Right lobe of liver (tissue), 6 donors: ENCODE measurements around the gene SLC6A11. TPM values are rescaled to one million over a fixed set of nuclear protein-coding genes. Genes with fewer than 3 reads are reported as not detected.

Source experiments
- ATAC-seq, 4 donors: fragments of 200-7000 bp; cut with Tn5 transposase; one replicate each; pipeline ENCODE4 v1.9.1; 2020; ENCODE audit warnings: mild to moderate bottlenecking in 4 of 4, moderate library complexity in 4 of 4
- DNase-seq, 3 donors: peaks; one replicate each; pipeline ENCODE4 v3.0.0-alpha.2; 2020
- H3K27ac ChIP-seq, 3 donors: fragments of 200-600 bp; one replicate each; pipeline ENCODE4 v1.8.0; 2022
- H3K27me3 ChIP-seq, 2 donors: fragments of 200-600 bp; one replicate each; pipeline ENCODE4 v1.8.0; 2022
- H3K36me3 ChIP-seq, 4 donors: fragments of 200-600 bp; sonication (generic) in 1 of 4; one replicate each; pipeline versions ENCODE4 v1.5.1 to v1.8.0; 2017 to 2022; ENCODE audit warnings: control low read depth in 1 of 4
- H3K4me1 ChIP-seq, 4 donors: fragments of 200-600 bp; sonication (generic) in 1 of 4; one replicate each; pipeline versions ENCODE4 v1.5.1 to v1.8.0; 2017 to 2022; ENCODE audit warnings: control low read depth in 1 of 4
- H3K4me3 ChIP-seq, 3 donors: fragments of 200-600 bp; one replicate each; pipeline ENCODE4 v1.8.0; 2022
- H3K9me3 ChIP-seq, 4 donors: fragments of 200-600 bp; sonication (generic) in 1 of 4; one replicate each; pipeline versions ENCODE4 v1.5.1 to v1.8.0; 2017 to 2022; ENCODE audit warnings: control low read depth in 1 of 4
- CTCF ChIP-seq, 4 donors: fragments of 200-600 bp in 3 of 4; fragments of 450-650 bp in 1 of 4; IDR thresholded peaks; one replicate each; pipeline versions ENCODE4 v1.5.1 to v1.8.0; 2016 to 2022; ENCODE audit warnings: antibody characterized with exemption in 4 of 4, mild to moderate bottlenecking in 2 of 4
- POLR2A ChIP-seq: fragments of 450-650 bp; IDR thresholded peaks from one replicate; pipeline ENCODE4 v1.6.1; 2017; ENCODE audit warnings: antibody characterized with exemption, mild to moderate bottlenecking
- WGBS: methylation state at CpG from one replicate; pipeline ENCODE4 v1.1.6; 2018; ENCODE audit warnings: low coverage, low lambda C conversion rate; ENCODE audit not compliant: insufficient coverage; ENCODE audit errors: missing lambda C conversion rate; 5-methylcytosine and 5-hydroxymethylcytosine counted together
- intact Hi-C, 2 donors: fragments of 100-400 bp; cut with DNase I; formaldehyde crosslinking; loops; one replicate each; pipeline versions ENCODE4 v1.11.2 to v1.14.1; 2022
- long read RNA-seq: library from polyadenylated mRNA; unstranded; transcript quantifications from one replicate; pipeline ENCODE4 v2.0.0, GENCODE V29; 2019
- total RNA-seq, 6 experiments: library from RNA; depleted of rRNA in 2 of 6; stranded (reverse); fragments of >200 nt in 2 of 6; fragmentation: NEBNext Ultra II Directional in 3 of 6; extraction: Animal tissue kit (Norgen Biotek cat#: 25700) in 3 of 6; gene quantifications; one replicate each; pipeline versions ENCODE4 v1.1.0 to v1.2.4, GENCODE V29; 2016 to 2023
- donor health status: DM: no; HTN: yes; CAD: no.
- donor health status: DM: no; HTN: no; CAD: no.
- donor health status: DM: no; HTN: no; CAD: no.
- donor health status: DM: no; HTN: yes; CAD: no.
- donor health status: DM: no; HTN: yes; CAD: no.

Gene SLC6A11
- total RNA-seq, result under 1 TPM in 5 of 6 experiments, not detected in 1; 0.06 to 0.42 (median 0.12) TPM
- long read RNA-seq, result 0 reads

GRCh38 chr3:10816019-10816862 lies at the start of gene SLC6A11:
SLC6A11 (plus strand) TSS chr3:10816228; CDS start chr3:10816266, 38 bp downstream.
- ATAC-seq (peak in 1 of 4 donors; percentile 44), DNase-seq (no peak)
- no peak within 1 kb of the TSS for H3K4me3 ChIP-seq

GRCh38 chr3:10768708-10769394 lies 47.2 kb upstream of the SLC6A11 start:
- intact Hi-C loops, result loop anchor here in 1 of 2 donors (10.0 kb wide), 1 partner anchor 106 kb away; no protein-coding TSS in a partner anchor
- no peaks in the 10 kb centered on the region for H3K4me1 ChIP-seq
- TF ChIP-seq CTCF (IDR thresholded peaks at IDR 0.05), result no peak
- no peak for TF ChIP-seq POLR2A
- no peak for DNase-seq
- WGBS, result 66% methylated on average over 8 of the region's 10 CpGs
- H3K27ac ChIP-seq, result no peak overlapping the region
- no peak overlapping the region for H3K4me3 ChIP-seq
- H3K9me3 ChIP-seq, result no peaks in the 10 kb centered on the region
- no peaks in the 10 kb centered on the region for H3K36me3 ChIP-seq
- no peaks in the 10 kb centered on the region for H3K27me3 ChIP-seq
- ATAC-seq, result no peak

More at GRCh38 chr3:10816019-10816862, at the start of gene SLC6A11:
- H3K9me3 ChIP-seq, result no peaks in the 10 kb centered on the region
- TF ChIP-seq POLR2A, result no peak
- no peak for TF ChIP-seq CTCF (IDR thresholded peaks at IDR 0.05)
- H3K36me3 ChIP-seq, result no peaks in the 10 kb centered on the region
- no peaks in the 10 kb centered on the region for H3K4me1 ChIP-seq
- H3K27me3 ChIP-seq, result peaks cover 0 to 11% of the 10 kb centered on the region in 2 donors
- WGBS, result 0% methylated on average over 9 of the region's 96 CpGs
- no peak within 1 kb of the TSS for H3K27ac ChIP-seq
- intact Hi-C loops, result no loop called here

GRCh38 chr3:10770547-10770946 lies 45.5 kb upstream of the SLC6A11 start:
- Histone ChIP-seq H3K4me3 (no peak overlapping the region), H3K4me1 (no peaks in the 10 kb centered on the region), H3K36me3 (no peaks in the 10 kb centered on the region), H3K27ac (no peak overlapping the region), H3K27me3 (no peaks in the 10 kb centered on the region), H3K9me3 (no peaks in the 10 kb centered on the region)
- no peak for DNase-seq
- 87% methylated on average over 5 of the region's 11 CpGs for WGBS
- ATAC-seq, result no peak
- intact Hi-C loops, result no loop called here
- TF ChIP-seq CTCF (IDR thresholded peaks at IDR 0.05) (no peak), POLR2A (no peak)

- 45% methylated on average over 2 of the region's 3 CpGs for WGBS
- no peaks in the 10 kb centered on the region for H3K27me3 ChIP-seq
- no peak for DNase-seq
- no peaks in the 10 kb centered on the region for H3K9me3 ChIP-seq
- no peaks in the 10 kb centered on the region for H3K36me3 ChIP-seq
- no peak overlapping the region for H3K4me3 ChIP-seq
- TF ChIP-seq CTCF (IDR thresholded peaks at IDR 0.05), result no peak
- TF ChIP-seq POLR2A, result no peak
- intact Hi-C loops, result no loop called here
- H3K4me1 ChIP-seq, result no peaks in the 10 kb centered on the region
- H3K27ac ChIP-seq, result no peak overlapping the region
- no peak for ATAC-seq
Observed at GRCh38 chr3:10770981-10771380, 45.0 kb upstream of the SLC6A11 start.
